GM21786 (cell line): ENCODE measurements around the gene DSCAML1.

Experiments
- ATAC-seq: cut with Tn5 transposase; IDR thresholded peaks from one replicate; pipeline ENCODE4 v1.9.1; 2021; ENCODE audit not compliant: unreplicated experiment

The DSCAML1 gene

DNA sequence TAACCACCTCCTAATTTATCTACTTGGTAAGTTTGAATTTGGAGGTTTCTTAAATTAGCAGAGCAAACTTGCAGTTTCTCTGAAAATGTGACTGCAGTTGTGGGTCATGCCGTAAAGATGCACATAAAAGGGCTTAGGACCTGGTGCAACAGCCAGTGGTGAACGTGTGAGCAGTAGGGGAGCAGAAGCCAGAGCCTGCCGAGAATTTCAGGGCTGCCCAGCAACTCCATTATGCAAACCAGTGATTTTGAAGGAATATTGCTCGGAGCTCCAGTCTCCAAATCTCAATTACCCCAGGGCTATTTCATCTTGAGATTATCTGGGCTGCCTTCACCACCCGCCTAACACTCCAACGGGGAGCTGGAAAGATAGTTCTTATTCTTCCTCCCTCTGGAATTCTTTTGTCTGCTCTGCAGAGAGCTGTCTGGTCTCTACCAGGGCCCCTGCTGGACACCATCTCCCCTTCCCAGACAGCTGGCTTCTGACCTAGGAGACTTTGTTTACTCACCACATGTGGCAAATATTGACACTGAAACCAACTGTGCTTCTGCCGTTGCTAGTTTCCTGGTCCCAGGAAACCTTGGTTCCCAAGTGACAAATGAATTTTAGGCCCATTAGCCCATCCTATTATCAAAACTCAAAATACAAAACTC lies 93.9 kb downstream of the DSCAML1 start:
- ATAC-seq = no peak

GRCh38 chr11:117701781-117702180 lies 95.2 kb downstream of the DSCAML1 start:
- no peak for ATAC-seq

GRCh38 chr11:117700551-117700950 lies 96.5 kb downstream of the DSCAML1 start:
- no peak for ATAC-seq

DNA sequence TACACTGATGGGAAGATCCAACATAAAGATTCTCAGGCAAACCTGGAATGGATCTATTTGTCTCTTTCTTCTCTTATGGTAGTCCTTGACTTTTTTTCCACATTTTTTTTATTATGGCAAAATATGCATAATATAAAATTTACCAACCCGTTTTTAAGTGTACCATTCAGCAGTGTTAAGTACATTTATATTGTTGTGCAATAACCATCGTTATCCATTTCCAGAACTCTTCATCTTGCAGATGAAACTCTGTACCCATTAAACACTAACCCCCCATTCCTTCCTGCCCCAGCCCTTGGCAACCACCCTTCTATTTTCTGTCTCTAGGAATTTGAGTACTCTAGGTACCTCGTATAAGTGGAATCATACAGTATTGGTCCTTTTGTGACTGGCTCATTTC lies 99.7 kb downstream of the DSCAML1 start:
- ATAC-seq = no peak

GRCh38 chr11:117696540-117696939 lies 100.5 kb downstream of the DSCAML1 start:
- no peak for ATAC-seq

DNA sequence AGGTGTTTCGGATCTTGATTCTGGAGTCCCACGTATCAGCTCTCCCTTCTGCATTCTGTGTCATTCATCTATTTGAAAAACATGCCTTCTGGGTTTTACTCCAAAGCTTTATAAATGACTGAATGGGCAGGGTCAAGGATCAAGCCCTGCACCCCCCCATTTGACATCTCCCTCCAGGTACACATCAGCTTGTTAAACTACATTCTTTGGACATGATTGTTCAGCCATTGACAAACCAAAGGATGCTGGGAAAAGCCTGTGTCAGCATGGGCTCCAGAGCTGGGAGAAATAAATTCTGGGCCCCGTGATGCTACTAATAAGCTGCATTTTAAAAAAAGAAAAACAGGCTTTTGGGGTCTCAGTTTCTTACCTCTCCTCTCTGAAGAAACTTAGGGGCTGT lies 103.7 kb downstream of the DSCAML1 start:
- ATAC-seq = no peak

DNA sequence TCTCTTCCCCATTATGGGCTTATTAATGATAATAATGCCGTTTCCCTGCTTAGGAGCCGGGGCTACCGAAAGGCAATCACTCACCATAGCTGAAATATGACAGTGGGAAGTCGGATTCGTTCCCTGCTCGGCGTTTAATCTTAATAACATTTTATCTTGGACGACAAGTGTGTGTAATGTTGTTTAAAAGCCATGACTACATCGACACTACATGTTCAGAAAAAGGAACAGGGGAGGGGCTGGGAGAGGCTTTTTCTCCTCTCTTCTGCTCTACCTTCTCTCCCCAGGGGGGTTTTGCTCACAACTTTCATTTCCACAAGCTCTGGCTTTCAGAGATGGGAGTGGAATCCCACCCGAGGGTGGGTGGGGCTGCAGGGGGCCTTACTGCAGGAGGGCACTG lies 105.5 kb downstream of the DSCAML1 start:
- ATAC-seq = no peak

DNA sequence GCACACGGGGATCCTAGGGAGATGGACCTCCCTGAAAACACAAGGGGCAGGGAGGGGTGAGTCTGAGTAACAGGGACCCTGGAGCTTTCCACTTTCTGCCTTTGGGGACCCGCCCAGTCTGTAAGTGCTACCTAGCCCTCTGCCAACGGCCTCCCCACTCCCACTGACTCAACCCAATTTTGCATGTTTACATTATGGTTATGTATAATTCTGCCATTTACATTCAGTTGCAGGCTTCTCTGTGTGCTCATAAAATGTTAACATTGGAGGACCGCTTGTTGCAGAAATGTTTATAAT lies 105.8 kb downstream of the DSCAML1 start:
- peak; percentile 9 for ATAC-seq

DNA sequence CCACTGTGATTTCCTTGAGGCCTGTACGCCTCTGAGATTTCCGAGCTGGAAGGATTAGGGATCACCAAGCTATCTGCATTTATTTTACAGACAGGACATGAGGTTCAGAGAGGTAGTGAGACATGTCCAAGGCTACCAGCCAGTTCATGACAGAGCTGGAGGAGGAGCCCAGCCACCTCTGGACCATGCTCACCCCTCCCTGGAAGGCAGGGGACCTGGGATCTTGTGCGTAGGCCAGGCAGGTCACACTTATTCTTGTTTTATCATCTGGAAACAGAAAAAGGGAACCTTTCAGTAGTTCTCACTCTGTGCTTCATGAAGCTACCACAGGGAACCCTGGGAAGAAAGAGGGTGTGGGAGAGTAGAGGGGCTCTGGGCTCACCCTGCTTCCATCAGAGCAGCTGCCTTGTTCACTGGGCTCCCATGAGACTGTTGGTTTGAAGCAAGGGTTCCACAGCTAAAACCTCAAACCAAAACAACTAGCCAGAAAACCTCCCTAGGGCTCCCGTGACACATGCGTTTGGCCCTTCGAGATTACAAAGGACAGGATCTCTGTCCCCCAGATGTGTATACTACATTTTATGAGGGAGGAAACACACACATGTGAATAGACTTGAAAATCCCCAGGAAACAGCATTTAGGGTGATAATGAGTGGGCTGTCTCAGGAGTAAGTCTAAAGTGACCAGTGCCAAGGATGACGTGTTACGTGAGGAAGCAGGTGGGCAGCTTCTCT lies 106.4 kb downstream of the DSCAML1 start:
- peak; percentile 50 for ATAC-seq

DNA sequence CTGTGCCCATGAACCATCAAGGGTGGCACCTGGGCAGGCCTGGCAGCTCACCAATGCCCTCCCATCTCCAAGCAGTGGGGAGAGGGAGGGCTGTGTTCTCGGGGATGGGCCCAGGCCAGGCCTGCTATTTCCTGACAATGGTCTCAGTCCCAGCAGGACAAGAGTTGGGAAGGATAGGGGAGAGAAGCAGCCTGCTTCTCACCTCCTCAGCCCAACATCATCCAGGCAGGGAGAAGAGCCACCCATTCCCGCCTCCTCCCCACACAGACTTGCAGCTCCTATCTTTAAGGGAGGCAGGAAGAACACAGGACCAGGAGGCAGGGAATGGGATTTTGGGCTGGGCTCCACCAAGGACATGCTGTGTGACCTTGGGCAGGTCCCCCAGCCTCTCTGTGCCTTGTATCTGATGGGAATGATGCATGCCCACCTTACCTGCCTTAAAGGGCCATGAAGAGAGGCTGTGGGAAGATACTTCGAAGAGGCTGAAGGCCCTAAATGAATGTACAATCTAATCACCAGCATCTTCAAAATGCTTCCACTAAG lies 108.7 kb downstream of the DSCAML1 start:
- ATAC-seq = no peak

- ATAC-seq = no peak
Measured at GRCh38 chr11:117687776-117688175, 109.2 kb downstream of the DSCAML1 start.

DNA sequence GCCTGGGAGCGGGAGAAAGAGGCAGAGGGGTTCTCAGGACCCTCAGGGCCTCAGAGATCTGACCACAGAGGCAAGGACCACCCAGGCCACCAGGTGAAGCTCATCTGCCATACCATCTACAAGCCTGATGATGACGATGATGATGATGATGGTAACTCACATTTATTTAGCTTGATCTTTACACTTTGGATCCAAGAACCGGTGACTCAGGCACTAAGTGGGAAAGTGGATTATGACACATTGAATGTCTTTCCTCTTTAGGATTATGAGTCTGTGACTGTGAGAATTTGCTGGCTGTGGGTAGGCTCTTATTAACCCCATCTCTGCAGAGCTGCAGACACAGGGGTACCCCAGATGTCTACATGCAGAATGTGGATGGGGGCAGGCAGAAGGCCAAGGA lies 110.3 kb downstream of the DSCAML1 start:
- no peak for ATAC-seq

DNA sequence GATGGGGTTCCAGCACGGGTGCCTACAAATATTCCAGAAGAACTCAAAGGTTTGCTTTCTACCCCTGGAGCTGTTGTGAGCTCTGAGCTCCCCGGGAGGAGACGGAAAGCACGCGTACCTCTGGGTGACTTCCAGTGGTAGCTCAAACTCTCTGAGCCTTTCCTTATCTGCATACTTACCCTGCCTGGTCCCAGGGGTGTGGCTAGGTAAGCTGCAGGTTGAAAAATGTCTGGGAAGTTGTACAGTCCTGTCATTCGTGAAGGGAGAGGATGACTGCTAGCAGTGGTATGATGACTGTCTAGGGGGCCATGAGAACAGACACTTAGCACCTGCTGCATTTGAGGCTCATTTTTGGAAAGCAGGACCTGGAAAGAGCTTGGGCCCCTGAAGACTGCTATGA lies 111.5 kb downstream of the DSCAML1 start:
- ATAC-seq = no peak

DNA sequence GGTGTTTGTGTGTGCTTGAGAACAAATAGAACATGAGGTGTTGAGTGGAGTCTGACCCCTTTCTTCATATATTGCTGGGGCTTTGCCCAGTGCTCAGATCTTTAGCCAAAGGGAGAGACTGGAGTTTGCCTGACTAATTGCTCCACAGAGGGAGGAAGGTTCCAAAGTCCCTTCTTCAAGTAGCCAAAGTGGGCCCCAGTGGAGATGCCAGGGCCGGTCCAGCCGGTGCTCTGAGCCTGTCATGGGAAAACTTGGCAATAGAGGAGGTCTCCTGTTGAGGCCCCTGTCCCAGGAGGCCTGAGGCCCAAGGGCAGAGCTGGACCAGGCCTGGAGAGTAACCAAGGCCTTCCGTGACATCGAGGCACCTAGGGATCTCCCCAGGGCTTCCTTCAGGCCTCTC lies 112.3 kb downstream of the DSCAML1 start:
- ATAC-seq = no peak

GRCh38 chr11:117684111-117684510 lies 112.9 kb downstream of the DSCAML1 start:
- no peak for ATAC-seq

DNA sequence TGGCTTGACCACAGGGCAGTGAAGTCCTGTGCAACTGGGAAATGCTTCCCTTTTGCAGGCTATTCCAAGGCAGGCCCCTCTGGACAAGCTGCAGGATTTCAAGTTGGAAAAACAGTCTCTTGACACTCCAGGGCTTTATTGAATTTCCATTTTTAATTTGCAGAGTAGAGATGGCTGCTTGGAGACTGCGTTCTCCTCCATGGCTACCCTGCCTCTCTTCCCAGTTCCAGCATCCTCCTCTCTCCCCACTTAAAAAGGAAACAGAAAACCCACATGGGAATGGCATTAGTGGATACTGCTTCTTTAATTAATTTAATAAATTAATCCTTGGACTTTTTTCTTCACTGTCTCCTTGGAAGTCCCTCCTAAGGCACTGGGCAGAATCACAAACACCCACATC lies 115.6 kb downstream of the DSCAML1 start:
- ATAC-seq = no peak

DNA sequence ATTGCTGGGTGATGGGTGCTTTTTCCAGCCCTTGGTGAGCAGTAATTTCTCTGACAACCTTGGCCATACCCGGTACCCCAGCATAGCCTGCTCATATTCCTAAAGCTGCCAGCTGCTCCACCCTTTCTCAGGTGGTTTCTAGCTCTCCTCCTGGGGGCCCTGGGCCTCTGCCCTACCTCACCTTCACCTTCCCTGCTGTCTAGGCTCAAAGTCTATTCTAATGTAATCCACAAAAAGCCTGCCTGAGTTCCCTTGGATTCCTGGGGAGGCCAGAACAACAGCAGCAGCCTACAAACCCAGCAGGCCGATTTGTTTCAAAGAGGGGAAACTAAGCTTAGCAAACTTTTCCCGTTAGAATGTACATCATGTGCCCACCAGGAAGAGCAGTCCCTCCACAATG lies 117.6 kb downstream of the DSCAML1 start:
- ATAC-seq = no peak

DNA sequence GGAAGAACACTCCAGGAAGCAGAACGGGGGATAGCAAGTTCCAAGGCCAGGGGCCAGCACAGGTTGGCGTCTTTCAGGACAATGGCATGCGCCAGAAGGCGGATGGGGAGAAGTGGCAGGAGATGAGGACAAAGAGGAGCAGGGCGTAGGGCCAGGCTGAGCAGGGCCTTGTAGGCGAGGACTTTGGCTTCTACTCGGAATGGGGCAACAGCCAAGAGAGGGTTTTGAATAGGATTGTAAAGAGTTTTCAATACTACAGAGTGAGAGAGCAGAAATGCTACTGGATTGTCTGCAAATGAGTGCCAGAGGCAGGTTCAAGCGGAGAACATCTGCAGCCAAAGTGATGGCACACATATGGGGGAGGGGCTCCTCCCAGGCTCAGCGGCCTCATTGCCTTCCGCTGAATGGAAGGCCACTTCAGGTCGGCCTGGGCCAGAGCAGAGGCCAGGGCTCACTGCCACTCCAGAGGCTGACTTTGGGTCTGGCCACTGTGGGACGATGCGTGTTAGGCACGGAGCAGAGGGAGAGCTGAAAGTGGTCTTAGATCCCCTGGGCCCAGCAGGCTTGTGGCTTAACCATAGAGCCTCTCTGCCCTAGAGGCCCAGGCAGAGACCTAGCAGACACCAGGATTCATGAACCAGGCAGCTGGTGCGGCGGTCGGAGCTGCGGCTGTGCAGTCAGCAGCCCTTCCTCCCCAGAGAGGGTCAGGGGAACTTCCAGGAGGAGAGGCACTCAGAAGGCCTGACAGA lies 118.2 kb downstream of the DSCAML1 start:
- ATAC-seq = no peak

DNA sequence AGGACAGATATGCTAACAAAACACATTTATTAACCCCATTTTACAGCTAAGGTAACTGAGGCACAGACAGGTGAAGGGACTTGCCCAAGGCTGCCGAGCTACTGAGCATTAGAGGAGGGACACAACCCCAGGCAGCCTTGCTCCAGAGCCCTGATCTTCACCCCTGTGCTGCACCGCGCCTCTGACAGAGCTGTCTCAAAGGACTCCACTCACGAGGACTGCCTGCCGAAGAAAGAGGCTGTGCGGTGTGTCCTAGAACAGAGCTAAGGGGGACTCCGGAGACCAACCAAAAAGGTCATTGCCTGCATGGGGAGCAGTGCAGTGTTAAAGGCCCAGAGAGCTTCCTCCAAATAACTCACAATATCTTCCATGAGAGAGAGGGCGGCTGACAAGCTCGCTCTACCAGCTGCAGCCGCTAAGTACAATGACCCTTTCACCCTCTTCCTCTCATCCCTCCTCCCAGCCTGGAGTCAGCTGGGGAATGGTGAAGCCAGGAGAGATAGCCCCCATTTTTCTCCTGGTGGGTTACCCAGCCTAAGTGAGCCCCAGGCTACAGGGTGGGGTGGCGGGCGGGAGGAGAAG lies 119.2 kb downstream of the DSCAML1 start:
- ATAC-seq = no peak

DNA sequence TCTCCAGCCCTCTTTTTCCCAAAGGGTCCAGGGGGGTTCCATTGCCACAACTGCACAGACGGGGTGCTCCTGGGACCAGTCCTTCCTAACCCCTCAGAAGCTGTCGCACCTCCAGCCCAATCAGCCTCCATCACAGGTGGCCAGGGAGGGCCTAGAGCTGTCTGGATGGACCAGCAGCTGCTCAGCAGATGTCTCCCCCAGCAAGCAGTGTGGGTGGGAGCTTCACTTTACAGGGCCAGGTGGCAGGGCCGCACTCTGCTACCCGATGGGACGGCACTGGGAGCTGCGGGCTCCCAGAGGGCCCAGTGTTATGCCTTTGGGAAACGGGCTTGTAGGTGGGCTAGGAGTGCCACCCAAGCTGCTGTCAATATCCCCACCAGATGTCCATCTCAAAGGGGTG lies 120.5 kb downstream of the DSCAML1 start:
- ATAC-seq = no peak

DNA sequence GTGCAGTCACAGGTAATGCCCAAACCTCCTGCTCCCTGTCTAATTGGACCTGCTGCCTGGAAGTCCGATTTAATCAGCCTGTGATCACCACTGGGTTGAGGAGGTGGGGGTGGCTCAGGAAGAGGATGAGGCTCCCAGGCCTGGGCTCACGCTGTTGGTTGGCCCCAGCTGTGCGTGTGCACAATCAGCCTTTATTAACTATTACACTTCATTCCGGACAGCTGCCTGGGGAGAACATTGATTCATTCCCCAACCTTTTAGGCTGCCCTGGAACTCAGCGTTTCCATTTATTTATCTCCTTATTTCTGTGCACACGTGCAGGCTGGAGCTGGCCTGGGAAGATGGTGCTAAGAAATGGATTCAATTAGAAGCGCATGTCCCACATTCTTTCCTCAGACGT lies 123.4 kb downstream of the DSCAML1 start:
- no peak for ATAC-seq

- no peak for ATAC-seq
Measured at GRCh38 chr11:117671370-117671769, 125.6 kb downstream of the DSCAML1 start.
